HG02943 (cell line): ENCODE results near the gene SERPINB12.

Experiments
- ATAC-seq: cut with Tn5 transposase; IDR thresholded peaks from one replicate; pipeline ENCODE4 v1.9.1; 2021; ENCODE audit warnings: mild to moderate bottlenecking, low read depth, moderate library complexity; ENCODE audit not compliant: unreplicated experiment

SERPINB12 gene

DNA sequence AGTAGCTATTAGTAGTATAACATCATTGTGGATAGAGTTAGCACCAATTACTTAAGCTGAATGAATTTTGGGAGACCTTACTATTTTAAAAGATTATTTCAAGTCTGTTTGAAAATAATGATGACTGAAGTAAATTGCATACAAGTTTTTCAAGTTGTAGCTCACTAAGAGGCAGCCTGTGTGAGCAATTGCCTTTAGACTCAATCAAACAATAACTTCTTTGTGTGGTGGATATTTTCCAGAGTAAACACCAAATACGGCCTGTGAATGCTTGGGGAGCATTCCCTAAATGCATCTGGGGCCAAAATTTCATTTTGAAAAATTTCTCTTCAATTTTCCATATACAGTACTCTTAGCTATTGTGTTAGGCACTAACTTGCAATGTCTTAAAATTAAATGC lies 7.9 kb downstream of the SERPINB12 start:
- no peak for ATAC-seq

DNA sequence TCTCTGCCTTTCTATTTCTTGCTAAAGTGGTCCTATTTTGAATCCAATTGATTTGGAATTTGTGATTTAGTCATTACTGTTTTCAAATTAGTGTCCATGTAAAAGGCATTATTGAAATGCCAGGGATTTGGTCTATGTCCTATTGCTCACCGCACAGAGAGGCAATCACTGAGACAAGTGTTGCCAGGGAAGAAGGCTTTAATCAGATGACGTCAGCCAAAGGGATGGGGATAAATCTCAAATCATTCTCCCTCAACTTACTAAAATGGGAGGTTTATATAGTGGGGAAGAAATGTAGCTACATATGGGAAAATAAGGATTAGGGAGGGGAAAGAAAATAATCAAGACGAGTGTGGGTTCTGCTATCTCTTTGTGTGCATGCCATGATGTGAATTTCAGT lies 9.6 kb downstream of the SERPINB12 start:
- no peak for ATAC-seq

DNA sequence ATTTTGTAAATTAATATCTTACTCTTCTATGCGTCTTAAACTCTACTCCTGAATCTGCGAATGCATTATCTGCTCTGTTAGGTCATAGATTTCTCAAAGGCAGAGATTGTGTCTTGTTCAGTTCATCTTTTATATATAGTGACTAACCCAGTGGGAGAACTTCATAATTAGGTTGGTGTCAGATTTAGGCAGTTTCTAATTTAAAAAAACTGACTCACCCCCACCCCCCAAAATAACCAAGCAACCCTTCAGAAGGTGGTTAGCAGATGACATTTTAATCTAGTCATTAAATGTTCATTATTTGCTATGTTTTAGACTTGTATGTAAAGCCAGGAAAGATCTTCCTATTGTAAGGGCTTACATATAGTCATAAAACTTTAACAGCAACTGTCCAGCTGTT lies 10.4 kb downstream of the SERPINB12 start:
- ATAC-seq = no peak

- ATAC-seq = no peak
Observed at GRCh38 chr18:63553081-63553480, 10.9 kb downstream of the SERPINB12 start.

DNA sequence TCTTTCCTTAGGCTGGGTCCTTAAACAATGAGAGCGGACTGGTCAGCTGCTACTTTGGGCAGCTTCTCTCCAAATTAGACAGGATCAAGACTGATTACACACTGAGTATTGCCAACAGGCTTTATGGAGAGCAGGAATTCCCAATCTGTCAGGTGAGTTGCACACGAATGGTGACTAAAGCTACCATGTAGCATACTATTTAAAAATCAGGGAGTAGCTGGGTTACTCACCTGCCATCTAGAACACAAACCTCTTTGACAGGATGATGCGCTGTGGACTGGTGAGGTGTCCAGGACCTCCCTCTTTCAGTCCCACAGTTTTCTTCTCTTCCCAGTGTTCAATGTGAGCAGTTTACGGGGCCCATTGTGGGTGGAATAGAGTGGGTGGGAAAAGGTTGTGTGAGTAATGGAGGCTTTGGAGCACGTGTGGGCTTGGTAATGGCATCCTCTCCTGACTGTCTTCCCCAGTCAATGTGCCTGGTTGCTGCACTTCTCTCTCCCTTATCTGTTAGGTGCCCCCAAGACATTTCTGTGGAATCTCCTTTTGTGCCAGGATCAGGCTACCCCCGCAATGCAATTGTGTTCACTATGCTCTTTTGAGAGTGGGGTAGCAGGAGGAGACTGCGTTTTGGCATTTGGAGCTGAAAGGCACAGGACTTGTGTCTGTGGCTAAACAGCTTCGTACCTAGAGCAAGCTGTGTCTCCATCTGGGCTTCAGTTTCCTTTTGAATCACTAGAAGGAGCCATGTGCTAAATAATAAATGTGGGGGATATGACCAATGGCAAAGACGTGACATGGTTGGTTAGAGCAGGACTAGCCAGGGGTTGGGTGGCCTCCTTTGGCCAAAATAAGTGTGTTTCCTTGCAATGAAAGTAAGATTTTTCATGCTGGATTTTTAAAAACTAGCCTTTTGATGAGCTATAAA lies 17.7 kb downstream of the SERPINB12 start:
- no peak for ATAC-seq

DNA sequence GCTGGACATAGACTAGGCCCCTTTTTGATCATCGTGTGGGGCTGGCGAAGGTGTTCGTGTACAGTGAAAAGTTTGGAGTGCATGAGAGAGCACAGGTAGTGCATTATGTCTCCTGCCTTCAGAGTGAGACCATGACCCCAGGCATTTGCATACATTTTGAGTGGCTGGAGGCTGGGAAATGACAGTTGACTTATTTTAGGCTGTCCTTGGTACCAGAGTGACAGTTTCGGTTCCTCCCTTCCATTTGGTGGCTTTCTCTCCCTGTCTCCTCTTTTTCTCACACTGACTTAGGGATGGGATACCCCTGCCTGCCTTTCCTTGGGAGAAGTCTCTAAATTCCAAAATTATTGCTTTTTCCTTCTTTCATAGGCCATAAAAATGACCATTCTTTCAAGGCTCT lies 20.1 kb downstream of the SERPINB12 start:
- ATAC-seq = no peak

DNA sequence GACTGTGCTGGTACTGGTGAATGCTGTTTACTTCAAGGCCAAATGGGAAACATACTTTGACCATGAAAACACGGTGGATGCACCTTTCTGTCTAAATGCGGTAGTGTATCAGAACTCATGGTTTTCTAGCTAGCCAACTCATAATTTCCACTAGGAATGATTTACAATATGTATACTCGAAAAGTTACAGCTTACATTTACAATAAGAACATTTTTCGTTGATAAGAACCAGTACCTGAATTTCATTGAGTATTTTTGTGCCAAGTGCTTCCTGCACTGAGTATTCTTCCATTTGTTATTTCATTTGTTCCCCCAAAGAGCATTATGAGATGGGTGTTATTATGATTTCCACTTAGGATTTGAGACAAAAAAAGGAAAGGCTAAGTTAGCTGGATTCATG lies 21.9 kb downstream of the SERPINB12 start:
- no peak for ATAC-seq

GRCh38 chr18:63564561-63564960 lies 22.4 kb downstream of the SERPINB12 start:
- ATAC-seq = no peak

DNA sequence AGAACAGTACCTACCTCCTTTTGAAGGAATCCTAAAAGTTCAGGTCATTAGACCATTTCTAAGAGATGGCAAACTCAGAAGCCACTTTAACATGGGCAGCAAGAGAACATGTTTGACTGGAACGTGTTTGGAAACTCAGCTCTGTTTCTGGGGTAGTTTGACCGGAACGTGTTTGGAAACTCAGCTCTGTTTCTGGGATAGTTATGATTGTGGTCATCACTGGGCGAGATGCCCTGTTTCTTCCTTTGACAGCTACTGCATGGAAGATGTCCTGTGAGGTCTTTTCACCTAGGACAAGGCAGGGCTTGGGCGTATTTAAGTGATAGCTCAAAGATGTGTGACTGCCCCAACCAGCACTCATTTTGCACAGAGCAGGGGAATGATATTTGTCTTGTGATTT lies 25.1 kb downstream of the SERPINB12 start:
- ATAC-seq = no peak

GRCh38 chr18:63567825-63568224 lies 25.7 kb downstream of the SERPINB12 start:
- no peak for ATAC-seq

DNA sequence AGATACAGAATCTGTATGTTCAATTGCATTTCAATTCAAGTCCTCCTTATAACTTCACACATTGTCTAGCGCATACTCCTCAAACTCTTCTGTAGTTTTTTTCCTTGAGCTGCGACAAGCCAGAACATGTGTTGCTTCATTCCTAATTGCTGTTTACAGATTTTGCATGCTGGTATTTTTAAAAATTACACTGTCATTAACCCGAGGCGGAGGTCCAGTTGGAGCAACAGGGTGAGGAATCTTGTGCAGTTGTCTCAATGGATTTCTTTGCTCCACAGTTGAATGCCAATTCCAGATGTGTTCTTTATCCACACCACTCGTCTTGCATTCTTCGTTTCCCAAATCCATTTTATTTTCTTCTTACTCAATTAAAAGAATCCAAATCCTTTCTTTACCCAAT lies 28.6 kb downstream of the SERPINB12 start:
- ATAC-seq = no peak

DNA sequence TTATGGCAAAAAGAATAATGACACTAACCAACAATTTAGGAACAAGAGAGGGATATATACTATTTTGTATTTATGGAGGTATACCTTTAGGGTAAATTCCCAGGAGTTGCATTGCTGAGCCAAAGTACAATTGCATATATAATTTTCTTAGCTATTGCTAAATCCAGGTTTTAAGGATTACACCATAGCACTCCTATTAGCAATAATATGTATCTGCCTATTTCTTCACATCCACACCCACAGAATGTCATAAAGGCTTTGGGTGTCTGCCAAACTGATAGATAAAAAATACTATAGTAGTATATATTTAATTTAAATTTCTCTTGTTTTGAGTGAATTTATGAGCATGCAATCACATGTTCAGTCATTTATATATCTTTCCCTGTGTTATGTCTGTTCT lies 33.5 kb downstream of the SERPINB12 start:
- no peak for ATAC-seq

GRCh38 chr18:63578357-63578958 lies 36.3 kb downstream of the SERPINB12 start:
- no peak for ATAC-seq

DNA sequence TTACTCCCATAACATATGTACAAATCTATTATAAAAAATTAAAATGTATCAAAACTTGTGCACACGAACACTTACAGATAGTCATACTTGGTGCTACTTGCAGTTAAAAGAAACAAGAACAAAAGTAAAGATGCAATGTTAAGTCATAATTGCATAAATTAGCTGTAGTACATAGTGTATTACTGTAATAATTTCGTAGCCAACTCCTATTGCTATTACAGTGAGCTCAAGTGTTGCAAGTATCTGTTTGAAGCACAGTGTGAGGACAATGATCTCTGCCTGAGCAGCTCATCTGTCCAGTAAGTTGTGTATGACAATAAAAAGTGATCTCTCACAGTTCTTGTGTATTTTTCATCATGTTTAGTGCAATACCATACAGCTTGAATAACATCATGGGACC lies 37.4 kb downstream of the SERPINB12 start:
- ATAC-seq = no peak

- no peak for ATAC-seq
Observed at GRCh38 chr18:63585988-63586387, 43.8 kb downstream of the SERPINB12 start.

DNA sequence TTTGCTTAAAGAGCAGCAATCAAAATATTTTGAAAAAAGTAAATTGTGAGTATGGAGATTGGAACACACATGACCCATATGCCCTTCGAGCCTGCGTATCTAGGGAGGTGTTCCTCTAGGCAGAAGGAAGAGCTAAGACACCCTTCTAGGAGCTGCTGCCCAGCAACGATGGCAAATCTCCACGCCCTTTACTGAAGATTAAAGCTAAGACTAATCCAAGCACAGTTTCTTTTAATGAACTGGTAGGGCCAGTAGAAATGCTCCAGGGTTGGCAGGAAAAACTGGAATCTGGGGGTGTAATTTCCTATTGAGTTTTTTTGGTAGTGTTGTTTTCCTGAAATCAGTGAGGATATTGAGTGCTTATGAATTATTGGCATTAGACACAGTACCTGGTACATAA lies 44.3 kb downstream of the SERPINB12 start:
- ATAC-seq = no peak

- no peak for ATAC-seq
Observed at GRCh38 chr18:63586966-63587365, 44.8 kb downstream of the SERPINB12 start, which contains the start of gene SERPINB13. SERPINB13 (plus strand) TSS chr18:63587343; CDS start chr18:63588668, 1,325 bp downstream.

DNA sequence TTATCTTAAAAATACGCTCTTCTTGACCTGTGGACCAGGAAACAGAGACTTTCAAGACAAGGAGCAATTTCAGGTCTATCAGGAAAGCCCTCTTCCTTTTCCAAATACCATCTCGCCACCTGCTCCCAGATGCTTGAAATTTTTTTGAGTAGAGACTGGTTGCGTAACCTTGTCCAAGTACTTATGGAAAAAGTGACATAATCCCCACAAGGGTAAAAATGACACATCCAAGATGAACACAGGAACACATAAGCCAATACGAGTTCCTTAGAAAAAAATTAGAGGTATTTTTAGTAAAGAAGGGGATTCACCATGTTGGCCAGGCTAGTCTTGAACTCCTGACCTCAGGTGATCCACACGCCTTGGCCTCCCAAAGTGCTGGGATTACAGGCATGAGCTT lies 46.7 kb downstream of the SERPINB12 start:
- ATAC-seq = no peak

DNA sequence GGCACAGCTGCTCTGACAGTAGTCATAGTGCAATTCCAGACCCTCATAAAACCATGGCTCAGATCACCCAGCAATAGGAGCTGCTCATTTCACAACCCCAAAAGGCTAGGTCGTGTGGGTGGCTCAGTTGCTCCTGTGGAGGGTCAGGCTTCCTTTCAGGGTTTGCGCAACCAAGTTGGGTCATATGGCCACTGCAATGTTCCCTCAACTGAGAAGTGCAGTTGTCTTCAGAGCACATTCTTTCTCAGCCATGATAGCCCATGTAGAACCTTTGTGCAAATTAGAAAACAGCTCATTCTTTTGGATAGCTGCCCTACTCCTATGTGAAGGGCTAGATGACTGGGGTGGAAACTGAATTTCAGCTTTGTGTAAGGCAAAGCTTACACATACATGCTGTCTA lies 48.2 kb downstream of the SERPINB12 start:
- ATAC-seq = no peak

DNA sequence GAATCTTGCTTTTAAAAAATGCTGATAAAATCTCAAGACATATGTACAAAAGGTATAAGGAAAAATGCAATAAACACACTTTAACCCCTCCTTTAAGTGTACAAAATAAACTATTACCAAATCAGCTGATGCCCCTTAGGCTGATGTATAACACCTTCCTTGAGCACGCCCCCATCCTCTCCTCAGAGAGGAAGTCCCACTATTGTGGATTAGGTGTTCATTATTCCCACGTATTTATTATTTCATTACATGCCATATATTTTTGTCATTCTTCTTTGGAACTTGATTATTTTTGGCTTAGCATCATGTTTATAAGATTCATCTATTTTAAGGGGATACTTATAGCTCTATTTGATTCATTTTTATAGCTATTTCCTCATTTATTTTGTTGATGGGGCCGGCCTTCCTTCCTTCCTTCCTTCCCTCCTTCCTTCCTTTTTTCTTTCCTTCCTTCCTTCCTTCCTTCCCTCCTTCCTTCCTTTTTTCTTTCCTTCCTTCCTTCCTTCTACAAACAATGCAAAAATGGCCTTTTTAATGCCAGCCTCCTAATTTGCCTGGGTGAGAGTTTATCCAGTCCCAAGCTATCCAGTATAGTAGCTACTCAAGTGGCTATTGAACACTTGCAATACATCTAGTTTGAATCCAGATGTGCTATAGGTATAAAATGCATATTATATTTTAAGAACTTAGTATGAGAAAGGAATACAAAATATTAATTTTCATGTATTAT lies 49.0 kb downstream of the SERPINB12 start:
- ATAC-seq = no peak

DNA sequence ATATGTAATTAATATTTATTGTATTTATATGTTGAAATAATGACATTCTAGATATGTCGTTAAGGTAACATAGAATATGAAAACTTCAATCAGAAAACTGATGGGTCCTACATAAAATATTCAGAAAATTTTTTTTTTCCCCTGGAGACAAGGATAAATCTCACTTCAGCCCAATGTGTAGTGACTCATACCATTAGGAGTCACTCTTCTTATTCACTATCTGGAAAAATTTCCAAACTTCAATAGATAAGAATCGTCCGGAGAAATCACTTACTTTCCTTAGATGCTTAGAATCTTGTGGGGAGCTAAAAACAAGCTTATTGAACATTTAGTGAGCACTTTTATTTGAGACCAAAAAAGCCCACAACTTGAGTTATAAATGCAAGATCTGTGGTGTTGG lies 49.6 kb downstream of the SERPINB12 start:
- no peak for ATAC-seq
